WTC11 (cell line): Measurements from ENCODE around the gene PIGV. TPM values are rescaled to one million over a fixed set of nuclear protein-coding genes. Genes with fewer than 3 reads are reported as not detected.

Experiments
- AR ChIP-seq: fragments of 250-450 bp; sonication (Bioruptor Pico); IDR thresholded peaks from 2 replicates; pipeline ENCODE4 v1.9.0; 2021; ENCODE audit warnings: mild to moderate bottlenecking
- CREB1 ChIP-seq: sonication (generic); formaldehyde crosslinking; IDR thresholded peaks from 2 replicates; pipeline ENCODE4 v1.8.0; 2023; ENCODE audit warnings: mild to moderate bottlenecking, missing genetic modification reagents
- ETV6 ChIP-seq: sonication (generic); formaldehyde crosslinking; IDR thresholded peaks from 2 replicates; pipeline ENCODE4 v1.8.1; 2022; ENCODE audit warnings: mild to moderate bottlenecking, missing genetic modification reagents
- FOXJ3 ChIP-seq: sonication (generic); formaldehyde crosslinking; IDR thresholded peaks from 2 replicates; pipeline ENCODE4 v1.9.0; 2021; ENCODE audit warnings: missing genetic modification reagents, mild to moderate bottlenecking, borderline replicate concordance
- FOXP4 ChIP-seq: sonication (generic); formaldehyde crosslinking; IDR thresholded peaks from 2 replicates; pipeline ENCODE4 v1.8.0; 2022; ENCODE audit warnings: mild to moderate bottlenecking, missing genetic modification reagents
- GRHL2 ChIP-seq: fragments of 250-450 bp; sonication (Bioruptor Pico); IDR thresholded peaks from 2 replicates; pipeline ENCODE4 v1.8.0; 2022; ENCODE audit warnings: mild to moderate bottlenecking, moderate library complexity; ENCODE audit not compliant: insufficient replicate concordance, severe bottlenecking
- HMGXB4 ChIP-seq: sonication (generic); formaldehyde crosslinking; IDR thresholded peaks from 2 replicates; pipeline ENCODE4 v1.8.1; 2023; ENCODE audit warnings: mild to moderate bottlenecking, moderate library complexity, missing genetic modification reagents
- MXD4 ChIP-seq: fragments of 250-450 bp; sonication (Bioruptor Pico); IDR thresholded peaks from 2 replicates; pipeline ENCODE4 v1.8.0; 2021; ENCODE audit warnings: mild to moderate bottlenecking, moderate library complexity, borderline replicate concordance
- MYBL2 ChIP-seq: sonication (generic); formaldehyde crosslinking; IDR thresholded peaks from 2 replicates; pipeline ENCODE4 v1.8.1; 2023; ENCODE audit warnings: mild to moderate bottlenecking, moderate library complexity, missing genetic modification reagents
- NFATC4 ChIP-seq: fragments of 250-450 bp; sonication (Bioruptor Pico); IDR thresholded peaks from 2 replicates; pipeline ENCODE4 v1.9.0; 2021; ENCODE audit warnings: mild to moderate bottlenecking
- NR3C1 ChIP-seq: sonication (generic); formaldehyde crosslinking; conservative IDR thresholded peaks from 2 replicates; pipeline ENCODE4 v1.8.1; 2023; ENCODE audit warnings: low read depth, mild to moderate bottlenecking, missing genetic modification reagents
- PRDM15 ChIP-seq: sonication (generic); formaldehyde crosslinking; IDR thresholded peaks from 2 replicates; pipeline ENCODE4 v1.8.0; 2022; ENCODE audit warnings: missing genetic modification reagents
- PREB ChIP-seq: sonication (generic); formaldehyde crosslinking; IDR thresholded peaks from 2 replicates; pipeline ENCODE4 v1.8.1; 2022; ENCODE audit warnings: mild to moderate bottlenecking, missing genetic modification reagents, moderate library complexity, borderline replicate concordance
- SOX15 ChIP-seq: fragments of 250-450 bp; sonication (Bioruptor Pico); IDR thresholded peaks from 2 replicates; pipeline ENCODE4 v1.9.0; 2021; ENCODE audit warnings: mild to moderate bottlenecking
- SP1 ChIP-seq: sonication (generic); formaldehyde crosslinking; conservative IDR thresholded peaks from 2 replicates; pipeline ENCODE4 v1.8.1; 2022; ENCODE audit warnings: missing genetic modification reagents
- STAT6 ChIP-seq: sonication (generic); formaldehyde crosslinking; conservative IDR thresholded peaks from 2 replicates; pipeline ENCODE4 v1.8.1; 2023; ENCODE audit warnings: mild to moderate bottlenecking, low read depth, missing genetic modification reagents, moderate library complexity
- TCF7 ChIP-seq: sonication (generic); formaldehyde crosslinking; IDR thresholded peaks from 2 replicates; pipeline ENCODE4 v1.8.0; 2022; ENCODE audit warnings: mild to moderate bottlenecking, low read depth, missing genetic modification reagents, moderate library complexity
- ZNF263 ChIP-seq: sonication (generic); formaldehyde crosslinking; IDR thresholded peaks from 2 replicates; pipeline ENCODE4 v1.8.1; 2022; ENCODE audit warnings: low read depth, mild to moderate bottlenecking, moderate library complexity, missing genetic modification reagents
- ZNF512 ChIP-seq: sonication (generic); formaldehyde crosslinking; IDR thresholded peaks from 2 replicates; pipeline ENCODE4 v1.8.1; 2022; ENCODE audit warnings: missing genetic modification reagents, borderline replicate concordance
- ZSCAN18 ChIP-seq: fragments of 250-450 bp; sonication (Bioruptor Pico); IDR thresholded peaks from 2 replicates; pipeline ENCODE4 v2.1.2; 2022; ENCODE audit warnings: mild to moderate bottlenecking, moderate library complexity
- total RNA-seq: library from RNA; stranded (reverse); gene quantifications from 3 replicates; pipeline ENCODE4 v1.2.3, GENCODE V29; 2021

Gene PIGV
- total RNA-seq, 1 experiment from 2014 or later = 15.0 TPM

GRCh38 chr1:26787706-26788514, at the start of gene PIGV (continued):
- no peak; the same call in 1 of the 2 replicates for TF ChIP-seq PRDM15 (CRISPR knock-in tag)
- TF ChIP-seq HMGXB4 = 0 out of 2 replicates have a peak, but pooled peaks have one; percentile 51
- peak; percentile 30 for TF ChIP-seq MYBL2 (CRISPR knock-in tag)
- no peak for TF ChIP-seq ZNF512
- TF ChIP-seq FOXP4 (CRISPR knock-in tag) = peak; percentile 2; the same call in 1 of the 2 replicates
- TF ChIP-seq CREB1 (CRISPR knock-in tag) = no peak
- TF ChIP-seq ETV6 = peak; percentile 60; the same call in 1 of the 2 replicates
- no peak for TF ChIP-seq AR (CRISPR knock-in tag)
- TF ChIP-seq ZSCAN18 (CRISPR knock-in tag) = no peak
- TF ChIP-seq PREB (CRISPR knock-in tag) = no peak
- peak; percentile 95 for TF ChIP-seq SP1 (CRISPR knock-in tag)
- no peak for TF ChIP-seq MXD4 (CRISPR knock-in tag)
- TF ChIP-seq ZNF263 (CRISPR knock-in tag) = no peak
- TF ChIP-seq TCF7 (CRISPR knock-in tag) = 0 out of 2 replicates have a peak, but pooled peaks have one; percentile 35
- no peak for TF ChIP-seq NR3C1
- TF ChIP-seq STAT6 (CRISPR knock-in tag) = no peak
- no peak for TF ChIP-seq FOXJ3 (CRISPR knock-in tag)
- no peak for TF ChIP-seq NFATC4 (CRISPR knock-in tag)
- TF ChIP-seq GRHL2 = no peak
- no peak for TF ChIP-seq SOX15 (CRISPR knock-in tag)
